HG03378 (cell line): Measurements from ENCODE around the gene CSTPP1.
"Not testable (repeated sequence)": the region's sequence is repeated elsewhere in the genome, so short reads cannot be mapped to it uniquely, and the experiment has no call there.

Experiments used
- ATAC-seq: cut with Tn5 transposase; IDR thresholded peaks from one replicate; pipeline ENCODE4 v1.9.1; 2021; ENCODE audit warnings: mild to moderate bottlenecking, moderate library complexity; ENCODE audit not compliant: unreplicated experiment

CSTPP1 gene

GRCh38 chr11:47034091-47034490 lies 97.5 kb downstream of the CSTPP1 start:
- ATAC-seq = no peak

- no peak for ATAC-seq
Observed at GRCh38 chr11:47035108-47035507, 98.5 kb downstream of the CSTPP1 start.

- ATAC-seq = no peak
Observed at GRCh38 chr11:47044119-47044518, 107.6 kb downstream of the CSTPP1 start.

- ATAC-seq = no peak
Observed at GRCh38 chr11:47047972-47048371, 111.4 kb downstream of the CSTPP1 start.

- no peak for ATAC-seq
Observed at GRCh38 chr11:47050284-47050683, 113.7 kb downstream of the CSTPP1 start.

GRCh38 chr11:47051217-47051616 lies 114.7 kb downstream of the CSTPP1 start:
- ATAC-seq = no peak

- no peak for ATAC-seq
Observed at GRCh38 chr11:47052165-47052564, 115.6 kb downstream of the CSTPP1 start.

- ATAC-seq = no peak
Observed at GRCh38 chr11:47052576-47052975, 116.0 kb downstream of the CSTPP1 start.

- ATAC-seq = no peak
Observed at GRCh38 chr11:47055534-47055933, 119.0 kb downstream of the CSTPP1 start.

- no peak for ATAC-seq
Observed at GRCh38 chr11:47056261-47056915, 119.8 kb downstream of the CSTPP1 start.

- ATAC-seq = no peak
Observed at GRCh38 chr11:47057365-47057764, 120.8 kb downstream of the CSTPP1 start.

- ATAC-seq = no peak
Observed at GRCh38 chr11:47060807-47061206, 124.2 kb downstream of the CSTPP1 start.

- no peak for ATAC-seq
Observed at GRCh38 chr11:47061429-47062178, 125.0 kb downstream of the CSTPP1 start.

- no peak for ATAC-seq
Observed at GRCh38 chr11:47062736-47063135, 126.2 kb downstream of the CSTPP1 start.

- ATAC-seq = no peak
Observed at GRCh38 chr11:47067401-47067800, 130.8 kb downstream of the CSTPP1 start.

GRCh38 chr11:47070769-47071168 lies 134.2 kb downstream of the CSTPP1 start:
- no peak for ATAC-seq

- ATAC-seq = no peak
Observed at GRCh38 chr11:47071341-47071740, 134.8 kb downstream of the CSTPP1 start.

- ATAC-seq = no peak
Observed at GRCh38 chr11:47071791-47072261, 135.3 kb downstream of the CSTPP1 start.

GRCh38 chr11:47078751-47079521 lies 142.4 kb downstream of the CSTPP1 start:
- ATAC-seq = no peak

GRCh38 chr11:47080775-47081174 lies 144.2 kb downstream of the CSTPP1 start:
- not testable (repeated sequence) for ATAC-seq

- ATAC-seq = no peak
Observed at GRCh38 chr11:47083913-47084312, 147.4 kb downstream of the CSTPP1 start.

- ATAC-seq = no peak
Observed at GRCh38 chr11:47087801-47088200, 151.2 kb downstream of the CSTPP1 start.
